NCI-H2227 treated with DMSO at 0.1 percent for 48 hours (cell line): ENCODE data around the gene PNPLA2.

ENCODE experiments used
- DNase-seq: peaks from one replicate; lab custom pipeline; 2025; lab: John Stamatoyannopoulos, UW

The PNPLA2 gene

GRCh38 chr11:860234-861104, 41.8 kb downstream of the PNPLA2 start:
- DNase-seq = no peak

- DNase-seq = no peak
These were observed 42.4 kb downstream of the PNPLA2 start for GRCh38 chr11:861105-861479.

DNA sequence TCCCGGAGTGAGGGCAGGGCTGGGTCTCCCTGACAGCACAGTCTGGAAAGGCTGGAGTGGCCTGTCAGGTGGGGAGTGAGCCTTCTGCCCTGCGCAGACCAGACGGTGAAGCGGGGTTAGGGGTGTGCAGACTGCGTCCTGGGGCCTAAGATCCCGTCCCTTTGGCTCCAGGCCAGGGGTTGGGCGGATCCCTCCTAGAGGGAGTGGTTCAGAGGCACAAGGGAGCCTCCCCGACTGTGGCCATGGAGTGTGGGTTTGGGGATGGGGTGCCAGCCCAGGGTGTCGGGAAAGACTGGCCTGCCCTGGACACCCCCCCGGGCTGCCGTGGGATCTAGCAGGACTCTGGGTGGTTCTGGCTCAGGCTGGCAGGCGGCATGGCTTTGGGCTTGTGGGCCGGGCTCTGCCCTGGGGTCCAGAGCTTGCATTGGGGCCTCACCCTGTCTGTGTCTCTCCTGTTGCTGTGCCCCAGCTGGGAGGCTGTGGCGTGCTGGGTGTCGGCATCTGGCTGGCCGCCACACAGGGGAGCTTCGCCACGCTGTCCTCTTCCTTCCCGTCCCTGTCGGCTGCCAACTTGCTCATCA, 43.5 kb downstream of the PNPLA2 start:
- DNase-seq = no peak

DNA sequence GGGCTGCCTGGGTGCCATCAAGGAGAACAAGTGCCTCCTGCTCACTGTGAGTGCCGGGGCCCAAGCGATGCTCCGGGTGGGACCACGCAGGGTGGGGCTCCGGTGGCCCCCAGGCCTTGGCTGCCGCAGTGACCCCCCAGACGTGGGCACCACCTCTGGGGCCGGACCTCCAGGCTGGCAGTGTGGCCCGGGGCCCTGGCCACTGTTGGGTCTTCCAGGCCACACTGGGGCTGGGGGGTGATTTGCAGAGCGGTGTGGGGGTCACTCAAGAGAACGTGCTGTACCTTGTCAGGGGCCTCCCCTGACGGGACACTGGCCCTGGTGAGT, 43.9 kb downstream of the PNPLA2 start:
- no peak for DNase-seq

DNA sequence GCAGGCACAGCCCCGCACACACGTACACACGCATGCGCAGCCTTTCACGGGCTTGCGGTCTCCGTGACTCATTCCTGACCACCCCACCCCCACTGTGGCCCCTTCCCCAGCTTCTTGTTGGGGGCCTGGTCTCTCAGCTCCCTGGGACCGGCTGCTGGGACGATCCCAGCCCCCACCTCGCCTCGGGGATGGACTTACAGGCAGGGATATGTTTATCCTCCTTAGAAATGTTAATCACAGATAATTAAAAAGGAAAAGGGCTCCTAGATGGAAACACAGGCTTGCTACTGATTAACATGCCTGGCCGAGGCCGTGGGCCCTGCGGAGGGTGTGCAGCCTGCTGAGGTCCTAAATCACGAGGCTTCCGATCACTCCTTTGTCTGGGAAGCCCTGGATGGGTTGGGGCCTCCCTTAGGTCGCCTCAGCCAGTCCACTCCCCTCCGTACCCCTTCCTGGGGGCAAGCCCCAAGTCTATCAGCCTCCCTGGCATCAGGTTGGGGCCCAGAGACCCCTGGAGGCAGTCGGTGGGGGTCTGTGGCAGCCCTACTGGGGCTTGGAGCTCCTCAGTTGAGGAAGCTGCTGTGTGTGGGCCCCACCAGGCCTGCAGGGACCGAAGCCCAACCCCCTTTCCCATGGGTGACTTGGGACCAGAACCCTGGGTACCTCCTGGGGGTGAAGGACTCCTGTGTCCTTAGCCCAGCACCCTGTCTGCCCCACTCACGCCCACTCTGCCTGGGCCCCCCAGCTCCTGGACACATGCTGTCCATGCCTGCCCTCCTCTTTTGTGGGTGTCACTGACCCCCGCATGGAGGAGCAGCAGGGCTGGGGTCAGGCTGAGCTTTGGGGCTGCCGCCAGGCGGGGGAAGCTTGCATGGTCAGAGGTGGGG, 44.6 kb downstream of the PNPLA2 start:
- DNase-seq = no peak

GRCh38 chr11:863910-864827, 45.5 kb downstream of the PNPLA2 start:
- DNase-seq = no peak

DNA sequence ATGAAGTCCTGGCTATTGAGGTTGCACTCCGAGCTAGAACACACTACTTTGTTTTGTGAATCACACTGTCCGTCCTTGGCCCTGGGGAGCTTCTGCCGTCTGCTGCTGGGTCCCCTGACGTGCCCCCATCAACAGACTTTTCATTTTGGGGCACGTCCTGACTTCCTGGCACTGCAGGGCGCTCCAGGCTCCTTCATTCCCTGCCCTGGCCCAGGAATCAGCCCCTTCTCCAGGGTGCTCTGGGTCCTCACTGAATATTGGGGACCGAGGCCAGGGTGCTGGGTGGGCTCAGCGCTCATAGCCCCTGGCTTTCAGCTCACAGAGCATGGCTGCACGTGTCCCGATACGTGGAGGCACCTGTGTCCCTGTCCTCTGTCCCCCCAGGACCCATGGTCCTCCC, 46.2 kb downstream of the PNPLA2 start:
- no peak for DNase-seq

- no peak for DNase-seq
These were observed 47.0 kb downstream of the PNPLA2 start for GRCh38 chr11:865462-866430.

GRCh38 chr11:866481-866880, 47.8 kb downstream of the PNPLA2 start:
- no peak for DNase-seq

DNA sequence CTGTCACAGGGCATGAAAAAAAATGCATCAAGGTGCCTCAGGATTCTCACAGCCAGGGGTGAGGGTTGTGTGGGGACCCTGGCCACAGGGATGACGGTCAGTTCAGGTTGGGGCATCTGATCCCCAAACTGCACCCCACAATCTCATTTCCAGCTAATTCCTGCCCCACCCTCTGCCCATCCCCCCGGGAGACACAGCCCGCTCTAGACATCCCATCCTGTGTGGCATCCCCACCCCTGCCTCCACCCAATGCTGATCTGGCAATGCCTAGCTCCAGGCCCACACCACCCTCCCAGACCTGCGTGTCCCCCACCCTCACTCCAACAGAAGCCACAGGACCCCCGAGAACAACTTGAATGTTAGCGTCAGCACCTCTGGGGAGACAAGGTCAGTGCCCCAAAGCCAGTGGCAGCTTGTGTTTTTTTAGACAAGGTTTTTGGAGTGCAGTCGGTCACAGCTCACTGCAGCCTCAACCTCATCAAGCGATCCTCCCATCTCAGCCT, 49.2 kb downstream of the PNPLA2 start:
- no peak for DNase-seq

DNA sequence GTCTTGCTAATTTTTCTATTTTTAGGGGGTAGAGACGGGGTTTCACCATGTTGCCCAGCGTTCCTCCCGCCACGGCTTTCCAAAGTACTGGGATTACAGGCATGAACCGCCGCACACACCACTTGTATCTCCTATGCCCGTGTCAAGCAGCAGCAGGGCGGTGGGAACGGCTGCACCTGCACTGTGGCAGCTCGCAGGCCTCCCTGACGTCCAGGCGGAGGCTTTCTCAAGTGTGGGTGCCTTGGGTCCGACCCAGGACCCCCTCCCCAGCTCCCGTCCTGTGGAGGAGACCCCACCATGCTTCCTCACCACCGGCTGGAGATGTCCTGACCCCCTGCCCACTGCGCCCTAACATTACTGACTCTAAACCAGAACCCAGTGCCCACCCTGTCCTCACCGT, 49.7 kb downstream of the PNPLA2 start:
- DNase-seq = no peak

DNA sequence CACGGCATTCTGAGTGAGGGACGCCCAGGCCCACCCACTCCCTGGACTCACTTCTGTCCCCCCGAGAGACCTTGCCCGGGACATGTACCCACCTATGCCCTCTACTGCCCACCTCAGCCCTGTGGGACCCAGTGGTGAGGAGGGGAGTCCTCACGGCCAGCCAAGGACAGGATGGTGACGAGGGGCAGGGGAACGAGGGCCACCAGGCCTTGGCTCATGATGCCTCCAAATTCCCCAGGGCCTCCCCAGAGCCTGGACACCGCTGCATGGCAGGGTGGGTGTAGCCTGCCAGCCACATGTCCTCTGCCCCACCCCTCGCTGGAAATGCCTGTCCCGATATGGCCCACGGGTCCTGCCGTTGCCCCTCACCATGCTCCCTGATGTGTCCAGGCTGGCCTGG, 50.1 kb downstream of the PNPLA2 start:
- no peak for DNase-seq

- DNase-seq = no peak
These were observed 50.8 kb downstream of the PNPLA2 start for GRCh38 chr11:869399-870126.

GRCh38 chr11:870127-870413, 51.4 kb downstream of the PNPLA2 start:
- DNase-seq = no peak

- DNase-seq = no peak
These were observed 51.7 kb downstream of the PNPLA2 start for GRCh38 chr11:870418-870817.

DNA sequence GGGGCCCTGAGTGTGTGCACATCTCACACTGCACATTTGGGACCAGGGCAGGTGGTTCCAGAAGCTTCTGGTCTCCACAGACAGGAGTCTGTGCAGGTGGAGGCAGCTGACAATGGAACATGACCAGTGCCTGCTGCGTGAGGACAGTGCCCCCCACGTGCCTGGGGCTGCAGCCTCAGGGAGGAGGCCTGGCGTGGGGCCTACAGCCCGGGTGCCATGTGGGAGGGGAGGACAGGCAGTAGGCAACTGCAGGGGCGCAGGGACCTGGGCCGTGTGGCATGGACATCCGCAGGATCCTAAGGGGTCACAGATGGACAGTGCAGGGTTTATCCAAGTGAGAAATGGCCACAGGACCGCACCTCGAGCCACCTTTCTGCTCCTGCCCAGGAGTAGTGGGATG, 52.8 kb downstream of the PNPLA2 start:
- no peak for DNase-seq

GRCh38 chr11:872799-873198, 54.1 kb downstream of the PNPLA2 start:
- DNase-seq = no peak

DNA sequence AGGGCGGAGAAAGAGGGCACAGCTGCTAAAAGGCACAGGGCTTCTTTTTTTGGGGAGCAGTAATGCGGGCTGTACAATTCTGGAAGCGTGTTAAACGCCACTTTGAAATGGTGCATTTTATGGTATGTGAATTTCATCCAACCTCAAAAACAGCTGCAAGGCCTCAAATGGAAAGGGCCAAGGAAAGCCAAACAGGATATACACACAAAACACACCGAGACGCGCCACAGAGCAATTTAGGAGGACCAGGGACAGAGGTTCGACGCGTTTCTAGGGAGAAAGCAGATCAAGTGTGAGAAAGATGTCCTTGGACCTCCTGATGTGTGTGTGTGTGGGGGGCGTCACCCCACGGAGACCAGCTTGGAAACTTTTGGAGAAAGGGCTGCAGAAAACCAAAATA, 55.0 kb downstream of the PNPLA2 start:
- DNase-seq = no peak
